HG02678 (cell line): ENCODE results near the gene GNS.
"Not testable (repeated sequence)": the region's sequence is repeated elsewhere in the genome, so short reads cannot be mapped to it uniquely, and the experiment has no call there.

Experiments used
- ATAC-seq: cut with Tn5 transposase; IDR thresholded peaks from one replicate; pipeline ENCODE4 v1.9.1; 2021; ENCODE audit warnings: mild to moderate bottlenecking, moderate library complexity; ENCODE audit not compliant: unreplicated experiment

The GNS gene

GRCh38 chr12:64780132-64780530, 20.9 kb upstream of the GNS start:
- ATAC-seq = no peak

DNA sequence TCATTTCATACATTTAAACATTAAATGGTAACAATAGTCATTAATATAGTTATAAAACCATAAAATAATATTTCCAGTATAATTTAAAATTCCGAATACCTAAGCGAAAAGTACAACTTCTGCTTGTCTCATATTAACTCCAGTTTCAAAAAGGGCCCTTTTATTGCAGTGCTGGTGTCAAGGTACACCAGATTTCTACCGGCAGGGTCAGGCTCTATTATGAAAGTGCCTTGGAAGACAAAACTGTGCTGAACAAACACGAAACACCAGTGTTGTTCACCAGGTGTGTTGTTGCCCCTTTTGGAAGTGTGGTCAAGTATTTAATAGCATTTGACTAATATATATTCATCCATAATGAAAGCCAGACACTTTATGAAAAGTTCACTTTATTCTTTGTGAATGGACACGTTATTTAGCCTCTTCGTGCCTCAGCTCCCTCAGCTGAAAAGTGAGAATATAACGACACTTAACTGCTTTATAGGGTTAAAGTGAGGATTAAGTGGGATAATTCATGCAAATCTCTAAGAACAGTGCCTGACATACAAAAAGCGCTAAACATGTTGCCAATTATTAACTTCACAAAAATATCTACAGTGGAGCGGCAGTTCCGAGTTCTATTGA, 20.3 kb upstream of the GNS start:
- no peak for ATAC-seq

DNA sequence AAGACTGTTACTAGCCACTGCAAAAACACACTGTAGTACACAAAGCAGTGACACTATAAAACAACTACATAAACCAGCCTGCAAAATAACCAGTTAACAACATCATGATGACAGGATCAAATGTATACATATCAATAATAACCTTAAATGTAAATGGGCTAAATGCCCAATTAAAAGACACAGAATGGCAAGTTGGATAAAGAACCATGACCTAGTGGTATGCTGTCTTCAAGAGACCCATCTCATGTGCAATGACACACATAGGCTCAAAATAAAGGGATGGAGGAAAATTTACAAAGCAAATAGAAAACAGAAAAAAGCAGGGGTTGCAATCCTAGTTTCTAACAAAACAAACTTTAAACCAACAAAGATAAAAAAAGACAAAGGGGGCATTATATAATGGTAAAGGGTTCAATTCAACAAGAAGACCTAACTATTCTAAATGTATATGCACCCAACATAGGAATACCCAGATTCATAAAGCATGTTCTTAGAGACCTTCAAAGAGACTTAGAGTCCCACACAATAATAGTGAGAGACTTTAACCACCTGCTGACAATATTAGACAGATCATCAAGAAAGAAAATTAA, 16.0 kb upstream of the GNS start:
- ATAC-seq = not testable (repeated sequence)

- no peak for ATAC-seq
Observed at GRCh38 chr12:64773386-64773785, 14.2 kb upstream of the GNS start.

DNA sequence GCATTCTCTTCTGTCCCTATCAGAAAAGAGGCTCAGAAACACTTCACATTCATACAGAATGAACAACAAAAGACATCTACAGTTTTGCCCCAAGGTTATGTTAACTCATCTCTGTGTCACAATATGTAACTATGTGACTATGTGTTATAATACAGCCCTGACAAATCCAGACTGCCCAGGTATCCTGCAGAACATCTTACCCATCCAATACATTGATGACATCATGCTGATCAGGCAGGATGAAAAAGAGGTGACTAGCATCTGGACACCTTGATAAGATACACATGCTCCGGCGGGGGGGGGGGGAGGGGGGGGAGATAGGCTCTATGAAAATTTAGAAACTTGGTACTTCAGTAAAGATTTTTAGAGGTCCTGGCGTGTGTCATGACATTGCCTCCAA, 8.3 kb upstream of the GNS start:
- no peak for ATAC-seq

DNA sequence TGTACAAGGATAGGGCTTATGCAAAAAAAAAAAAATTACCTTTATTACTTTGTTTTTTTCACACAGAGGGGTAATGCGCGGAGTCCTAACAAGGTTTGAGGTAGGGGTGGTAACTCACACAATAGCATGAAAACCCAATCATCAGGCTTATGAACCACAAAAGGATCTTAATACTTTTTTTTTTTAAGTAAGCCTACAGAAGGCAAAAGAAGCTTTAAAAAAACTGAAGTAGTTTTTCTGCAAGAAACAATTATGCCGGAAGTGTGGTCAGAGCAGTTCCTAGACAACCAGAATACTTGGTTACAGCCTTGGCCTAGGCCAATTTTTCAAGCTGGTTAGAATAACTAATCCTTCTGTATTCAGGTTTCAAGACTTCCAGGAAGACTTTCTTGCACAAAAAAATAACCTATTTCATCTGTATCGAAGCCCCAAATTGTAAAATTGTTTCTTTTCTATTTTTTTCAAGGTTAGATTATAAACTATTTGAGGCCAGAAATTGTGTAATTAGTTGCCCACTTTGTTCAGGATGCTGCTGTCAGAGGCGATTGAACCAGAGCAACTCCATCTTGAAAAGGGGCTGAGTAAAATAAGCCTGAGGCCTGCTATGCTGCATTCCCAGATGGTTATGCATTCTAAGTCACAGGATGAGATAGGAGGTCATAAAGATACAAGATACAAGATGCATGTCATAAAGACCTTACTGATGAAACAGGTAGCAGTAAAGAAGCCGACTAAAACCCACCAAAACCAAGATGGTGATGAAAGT, 1.8 kb upstream of the GNS start:
- no peak for ATAC-seq

GRCh38 chr12:64757771-64758170, 1.4 kb downstream of the GNS start:
- no peak for ATAC-seq

DNA sequence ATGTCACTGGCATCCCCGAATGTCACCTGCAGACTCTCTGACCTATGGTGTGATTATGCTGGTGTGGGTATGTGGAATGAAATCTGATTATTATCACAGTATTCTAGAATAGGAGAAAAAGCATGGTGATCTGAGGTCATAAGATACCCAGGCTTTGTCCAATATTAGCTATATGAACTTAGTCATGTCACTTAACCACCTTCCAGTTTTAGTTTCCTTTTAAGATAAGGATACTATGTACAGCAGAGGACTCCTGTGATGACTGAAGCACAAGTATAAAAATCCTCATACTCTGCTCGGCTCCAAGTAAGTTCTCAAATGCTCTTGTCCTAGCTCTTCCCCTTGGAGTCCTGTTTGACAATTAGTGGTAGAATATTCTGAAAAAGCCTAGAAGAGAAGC, 2.8 kb downstream of the GNS start:
- ATAC-seq = no peak

GRCh38 chr12:64753427-64753826, 5.8 kb downstream of the GNS start:
- ATAC-seq = no peak

- no peak for ATAC-seq
Observed at GRCh38 chr12:64752833-64753238, 6.4 kb downstream of the GNS start.

DNA sequence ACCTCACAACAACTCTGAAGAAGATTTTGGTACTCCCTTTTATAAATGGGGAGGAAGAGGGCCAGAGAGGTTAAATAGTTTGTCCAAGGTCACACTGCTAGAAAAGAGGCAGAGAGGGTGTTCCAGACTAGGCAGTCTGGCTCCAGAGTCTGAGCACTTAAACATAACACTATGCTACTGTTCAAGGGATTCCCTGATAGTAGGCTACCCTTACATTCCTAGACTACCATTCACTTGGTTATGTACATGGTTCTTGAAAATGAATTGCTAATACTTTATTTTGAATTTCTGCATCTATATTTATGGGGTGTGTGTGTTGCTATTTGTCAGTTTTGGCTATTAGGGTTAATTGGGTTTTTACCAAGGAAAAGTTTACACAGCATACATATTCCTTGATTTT, 7.2 kb downstream of the GNS start:
- ATAC-seq = no peak

- no peak for ATAC-seq
Observed at GRCh38 chr12:64749461-64750200, 9.6 kb downstream of the GNS start.

- no peak for ATAC-seq
Observed at GRCh38 chr12:64747695-64748094, 11.5 kb downstream of the GNS start.

- no peak for ATAC-seq
Observed at GRCh38 chr12:64746663-64747062, 12.5 kb downstream of the GNS start.

DNA sequence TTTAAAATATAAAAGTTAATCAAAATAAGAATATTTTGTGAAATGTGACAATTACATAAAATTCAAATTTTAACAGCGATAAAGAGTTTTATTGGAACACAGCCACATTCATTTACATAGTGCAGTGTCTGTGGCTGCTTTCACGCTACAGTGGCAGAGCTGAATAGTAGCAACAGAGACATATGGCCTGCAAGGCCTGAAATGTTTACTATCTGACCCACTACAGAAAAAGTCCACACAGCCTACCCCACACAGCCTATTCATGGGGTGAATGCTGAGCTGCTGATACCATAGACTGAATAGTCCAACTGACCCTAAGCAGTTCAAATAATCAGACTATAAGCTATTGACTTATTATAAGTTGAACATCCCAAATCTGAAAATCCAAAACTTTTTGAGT, 13.2 kb downstream of the GNS start:
- no peak for ATAC-seq

DNA sequence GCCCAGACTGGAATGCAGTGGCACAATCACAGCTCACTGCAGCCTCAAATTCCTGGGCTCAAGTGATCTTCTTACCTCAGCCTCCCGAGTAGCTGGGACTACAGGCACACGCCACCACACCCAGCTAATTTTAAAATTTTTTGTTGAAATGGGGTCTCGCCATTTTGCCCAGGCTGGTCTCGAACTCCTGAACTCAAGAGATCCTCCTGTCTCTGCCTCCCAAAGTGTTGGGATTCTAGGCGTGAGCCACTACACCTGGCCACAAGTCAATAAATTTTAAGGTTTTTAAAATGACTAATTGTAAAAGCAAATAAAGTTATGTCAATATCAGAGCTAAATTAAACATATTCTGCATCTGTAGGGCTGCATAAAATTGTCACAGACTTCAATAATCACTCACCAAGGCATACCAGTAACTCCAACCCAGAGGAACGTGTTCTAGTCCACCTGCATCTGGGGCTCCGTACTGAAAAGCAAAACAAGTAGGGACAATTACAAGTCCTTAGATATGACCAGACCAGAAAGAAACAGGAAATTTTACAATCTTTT, 13.9 kb downstream of the GNS start:
- ATAC-seq = no peak

- no peak for ATAC-seq
Observed at GRCh38 chr12:64744422-64745258, 14.6 kb downstream of the GNS start.

DNA sequence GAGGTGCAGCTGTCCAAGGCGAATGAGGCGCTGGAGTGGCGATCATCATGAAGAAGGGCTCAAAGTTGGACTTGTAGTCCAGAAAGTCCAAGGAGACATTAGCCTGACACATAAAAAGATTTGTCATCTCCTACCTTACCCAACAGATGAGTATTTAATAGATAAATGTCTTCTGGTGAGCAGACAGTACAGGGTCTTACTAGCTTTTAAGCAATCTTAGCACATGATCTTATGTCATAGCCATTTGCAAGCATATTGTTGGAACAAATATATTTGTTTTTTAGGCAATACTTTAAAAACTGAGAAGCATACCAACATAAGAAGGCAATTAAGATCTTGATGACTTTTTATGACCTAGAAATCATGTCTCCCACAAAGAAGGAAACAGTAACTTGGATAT, 16.0 kb downstream of the GNS start:
- ATAC-seq = no peak

- no peak for ATAC-seq
Observed at GRCh38 chr12:64742416-64742815, 16.8 kb downstream of the GNS start.

GRCh38 chr12:64740646-64741045, 18.6 kb downstream of the GNS start:
- no peak for ATAC-seq

- no peak for ATAC-seq
Observed at GRCh38 chr12:64739778-64740177, 19.4 kb downstream of the GNS start.
